GM19468 (cell line): ENCODE measurements around the gene MYO15B.

Experiments used
- ATAC-seq: cut with Tn5 transposase; IDR thresholded peaks from one replicate; pipeline ENCODE4 v1.9.1; 2021; ENCODE audit warnings: mild to moderate bottlenecking, moderate library complexity, moderate number of reproducible peaks; ENCODE audit not compliant: unreplicated experiment; ENCODE audit errors: extremely low read depth

MYO15B gene

DNA sequence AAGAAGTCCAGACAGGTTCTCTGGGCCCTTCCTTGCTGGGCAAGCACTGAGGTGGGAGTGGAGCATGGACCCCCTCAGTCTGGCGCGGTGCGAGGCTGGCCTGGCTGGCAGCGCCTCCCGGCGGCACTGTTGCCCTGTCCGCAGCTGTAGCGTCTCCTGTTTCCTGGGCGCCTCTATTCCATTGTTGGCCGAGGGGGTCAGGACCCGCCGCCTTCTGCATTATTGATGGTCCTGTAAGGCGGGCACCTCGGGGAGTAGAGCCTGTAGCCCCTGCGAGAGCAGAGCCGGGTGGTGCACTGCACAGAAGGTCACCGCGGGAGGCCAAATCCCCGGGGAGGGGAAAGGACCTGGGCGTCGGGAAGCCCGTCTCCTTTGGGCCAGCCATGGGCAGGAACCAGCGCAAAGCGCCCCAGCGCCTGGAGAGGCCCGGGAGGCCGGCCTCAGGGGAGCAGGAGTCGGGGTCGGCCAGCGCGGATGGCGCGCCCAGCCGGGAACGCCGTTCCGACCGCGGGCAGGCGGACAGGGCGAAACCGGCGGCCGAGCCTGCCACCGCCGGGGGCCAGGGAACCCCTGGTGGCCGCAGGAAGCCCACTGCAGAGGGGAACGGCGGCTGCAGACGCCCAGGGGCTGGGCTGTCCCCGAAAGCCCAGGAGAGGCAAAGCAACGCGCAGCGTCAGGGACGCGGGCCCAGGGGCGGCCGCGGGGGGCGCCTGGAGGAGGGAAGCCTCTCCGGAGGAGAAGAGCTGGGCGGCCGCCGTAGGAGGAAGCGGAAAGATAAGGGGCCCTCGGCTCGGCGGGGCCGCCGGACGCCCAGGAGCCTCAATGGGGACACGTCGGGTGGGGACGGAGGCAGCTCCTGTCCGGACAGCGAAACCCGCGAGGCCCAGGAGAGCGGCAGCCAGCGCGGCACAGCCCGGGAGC is at the start of gene MYO15B:
Gene MYO15B, plus strand, starts transcription at position 126 of the 921 bp plus-strand sequence. Its CDS starts 258 bp downstream, at position 384.
- no peak for ATAC-seq

DNA sequence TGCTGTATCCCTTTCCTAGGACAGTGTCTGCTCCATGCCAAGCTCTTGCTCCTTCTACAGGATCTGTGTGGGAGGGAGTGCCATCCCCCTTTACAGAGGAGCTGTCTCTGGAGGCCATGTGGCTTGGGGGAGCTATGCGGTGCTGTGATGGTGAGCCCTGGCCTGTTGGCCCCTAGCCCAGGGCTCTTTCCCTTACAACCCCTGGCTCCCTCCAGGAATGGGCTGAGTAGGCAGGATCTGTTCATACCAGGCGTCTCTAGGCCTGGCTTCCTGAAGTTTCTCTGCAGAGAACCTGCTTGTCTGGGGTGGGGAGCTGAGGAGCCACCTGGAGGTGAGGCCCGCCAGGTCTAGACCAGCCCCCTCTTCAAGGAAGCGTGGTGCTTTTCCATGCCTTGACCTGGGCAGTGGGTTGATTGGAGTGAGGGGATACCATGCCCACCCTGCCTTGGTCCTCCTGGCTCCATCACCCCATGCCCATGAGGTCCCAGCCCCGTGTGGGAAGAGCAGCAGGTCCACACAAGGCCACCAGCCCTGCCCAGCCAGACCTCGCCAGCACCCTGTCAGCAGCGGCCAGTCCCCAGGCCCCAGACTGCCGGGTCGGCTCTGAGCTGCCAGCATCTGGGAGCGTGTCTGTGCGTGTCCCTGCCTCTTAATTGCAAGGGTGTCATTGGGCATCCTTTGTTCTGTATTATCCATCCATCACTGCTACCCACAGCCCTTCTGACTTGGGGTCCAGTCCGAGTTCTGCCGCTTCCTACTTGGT is 47.5 kb upstream of the MYO15B start:
- no peak for ATAC-seq

DNA sequence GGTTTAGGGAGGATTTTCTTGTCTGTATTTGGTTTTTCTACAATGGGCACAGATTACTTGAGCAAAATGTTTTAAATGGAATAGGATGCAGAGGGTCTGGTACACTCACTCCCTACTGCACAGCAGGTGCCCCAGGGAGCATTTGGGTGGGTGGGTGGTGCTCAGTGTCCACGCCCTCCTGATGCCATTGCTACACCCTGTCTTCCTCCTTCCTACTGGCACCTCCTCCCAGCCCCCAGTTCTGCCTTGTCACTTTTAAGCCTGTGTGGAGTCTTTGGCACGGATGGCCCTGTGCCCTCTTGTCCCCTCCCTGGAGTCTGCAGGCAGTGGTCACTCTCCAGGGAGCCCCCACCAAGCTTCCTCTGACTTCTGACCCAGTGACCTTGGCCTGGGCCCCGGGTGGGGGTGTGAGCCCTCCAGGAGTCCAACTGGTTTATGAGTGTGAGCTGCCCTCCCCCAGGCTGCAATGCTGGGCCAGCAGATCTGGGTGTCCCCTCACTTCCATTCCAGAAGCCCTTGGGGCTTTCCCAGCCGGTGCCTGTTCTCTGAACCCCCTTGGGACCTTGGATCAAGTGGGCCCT is 46.6 kb upstream of the MYO15B start:
- ATAC-seq = no peak

DNA sequence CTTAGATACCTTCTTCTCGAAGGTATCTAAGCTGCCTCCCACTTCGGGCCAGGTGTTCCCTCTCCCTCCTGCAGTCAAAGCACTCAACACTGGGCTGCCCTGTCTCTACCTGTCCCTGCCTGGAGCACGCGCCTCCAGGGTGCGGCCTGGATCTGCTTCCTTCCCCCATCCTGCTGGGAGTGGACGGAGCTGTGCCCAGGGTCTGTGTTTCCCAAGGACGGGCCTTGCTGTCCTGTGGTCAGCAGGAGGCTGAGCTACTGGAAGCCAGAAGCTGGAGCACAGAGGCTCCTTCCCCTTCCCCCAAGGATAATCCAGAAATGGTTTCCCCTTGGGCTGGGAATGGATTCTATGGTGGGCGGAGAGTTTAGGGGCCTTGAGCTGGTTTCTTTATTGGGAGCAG is 45.4 kb upstream of the MYO15B start:
- no peak for ATAC-seq

DNA sequence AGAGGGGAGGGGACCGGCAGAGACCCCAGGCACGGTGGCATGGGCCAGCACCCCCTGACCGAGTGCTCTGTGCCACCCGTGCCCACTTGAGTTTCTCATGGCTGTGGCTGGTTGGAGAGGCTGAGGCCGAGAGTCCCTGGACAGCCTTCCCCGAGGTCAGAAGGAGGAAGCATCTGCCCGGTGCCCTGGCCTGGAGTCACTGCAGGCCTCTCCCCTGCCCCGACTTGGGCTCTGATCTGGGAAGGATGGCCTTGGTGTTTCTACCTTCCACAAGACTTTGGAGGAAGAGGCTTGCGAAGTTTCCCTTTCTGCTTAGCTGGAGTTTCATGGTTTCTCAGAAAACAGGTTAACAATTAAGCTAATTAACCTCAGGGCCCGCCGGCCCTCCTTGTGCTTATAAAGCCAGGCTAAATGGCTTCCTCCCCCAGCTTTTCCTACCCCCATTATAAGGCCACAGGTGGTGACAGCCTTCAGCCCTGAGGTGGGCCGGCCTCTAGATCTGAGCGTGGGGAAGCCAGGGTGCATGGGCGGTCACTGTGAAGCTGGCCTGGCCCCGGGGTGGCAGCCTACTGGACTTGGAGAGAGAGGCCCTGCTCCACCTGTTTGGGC is 44.8 kb upstream of the MYO15B start:
- no peak for ATAC-seq

DNA sequence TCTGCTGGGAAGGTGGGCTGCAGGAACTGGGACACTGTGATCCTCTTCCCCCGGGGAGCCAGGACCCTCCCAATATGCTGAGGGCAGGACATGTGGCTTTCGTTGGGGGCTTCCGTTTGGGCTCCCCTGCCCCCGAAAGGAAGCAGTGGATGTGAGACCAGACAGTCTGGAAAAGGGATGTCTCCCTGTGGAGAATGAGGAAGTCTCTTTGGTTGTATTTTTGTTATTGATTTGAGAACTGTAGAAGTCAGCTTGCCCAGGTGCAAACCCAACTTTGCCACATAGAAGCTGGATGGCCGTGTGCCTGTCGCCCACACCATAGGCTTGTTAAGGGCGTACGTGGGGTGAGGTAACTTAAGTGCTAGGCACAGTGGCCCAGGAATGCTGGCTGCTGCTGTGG is 43.4 kb upstream of the MYO15B start:
- no peak for ATAC-seq

DNA sequence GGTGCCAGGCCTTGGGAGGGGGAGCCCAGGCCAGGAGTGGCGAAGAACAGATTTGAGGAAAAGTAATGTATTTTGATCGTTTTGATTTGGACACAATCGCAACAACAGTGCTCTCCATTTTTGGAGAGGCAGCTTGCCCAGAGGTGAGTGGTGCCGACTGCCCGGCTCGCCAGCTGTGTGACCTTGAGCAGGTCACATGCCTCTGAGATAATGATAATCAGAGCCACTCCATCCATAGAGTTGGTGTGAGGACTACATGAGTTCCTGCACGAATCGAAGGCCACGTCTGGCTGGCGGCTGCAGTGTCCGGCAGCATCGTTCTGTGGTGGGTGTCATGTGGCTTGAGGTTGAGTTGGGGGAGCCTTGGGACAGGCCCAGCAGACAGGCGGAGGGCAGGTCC is 41.4 kb upstream of the MYO15B start:
- no peak for ATAC-seq

DNA sequence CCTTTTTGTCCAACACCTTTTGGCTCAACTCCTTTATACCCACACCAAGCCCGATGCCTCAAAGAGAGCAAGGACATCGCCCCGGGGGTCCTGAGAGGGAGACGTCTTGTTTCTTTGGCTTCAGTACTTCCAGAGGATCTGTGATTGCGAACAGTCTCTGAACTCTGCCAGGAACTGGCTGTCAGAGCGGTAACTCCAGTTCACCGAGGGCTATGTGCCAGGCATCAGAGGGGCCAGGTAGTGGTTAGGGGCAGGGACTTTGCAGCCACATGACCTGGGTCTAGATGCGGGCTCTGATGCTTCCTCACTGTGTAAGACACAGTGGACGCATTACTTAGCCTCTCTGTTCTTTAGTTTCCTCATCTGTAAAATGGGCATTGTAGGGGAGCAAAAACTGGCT is 40.5 kb upstream of the MYO15B start:
- no peak for ATAC-seq

DNA sequence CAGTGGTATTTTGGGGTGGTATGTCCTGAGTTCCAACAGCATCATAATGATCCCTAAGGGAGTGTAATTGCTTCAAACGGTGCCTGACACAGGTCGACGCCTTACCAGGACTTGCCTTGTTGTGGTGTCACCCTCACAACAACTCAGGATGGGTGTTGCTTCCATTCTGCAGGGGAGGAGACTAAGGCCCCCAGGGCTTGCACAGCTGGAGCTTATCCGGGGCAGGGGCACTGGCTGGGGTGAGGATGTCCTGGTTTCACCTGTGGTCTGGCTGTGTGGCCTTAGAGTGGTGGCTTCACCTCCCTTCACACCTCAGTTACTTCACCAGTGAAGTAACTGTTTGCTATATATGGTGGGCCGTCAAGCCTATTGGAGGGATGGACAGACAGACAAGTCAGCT is 38.8 kb upstream of the MYO15B start:
- no peak for ATAC-seq

DNA sequence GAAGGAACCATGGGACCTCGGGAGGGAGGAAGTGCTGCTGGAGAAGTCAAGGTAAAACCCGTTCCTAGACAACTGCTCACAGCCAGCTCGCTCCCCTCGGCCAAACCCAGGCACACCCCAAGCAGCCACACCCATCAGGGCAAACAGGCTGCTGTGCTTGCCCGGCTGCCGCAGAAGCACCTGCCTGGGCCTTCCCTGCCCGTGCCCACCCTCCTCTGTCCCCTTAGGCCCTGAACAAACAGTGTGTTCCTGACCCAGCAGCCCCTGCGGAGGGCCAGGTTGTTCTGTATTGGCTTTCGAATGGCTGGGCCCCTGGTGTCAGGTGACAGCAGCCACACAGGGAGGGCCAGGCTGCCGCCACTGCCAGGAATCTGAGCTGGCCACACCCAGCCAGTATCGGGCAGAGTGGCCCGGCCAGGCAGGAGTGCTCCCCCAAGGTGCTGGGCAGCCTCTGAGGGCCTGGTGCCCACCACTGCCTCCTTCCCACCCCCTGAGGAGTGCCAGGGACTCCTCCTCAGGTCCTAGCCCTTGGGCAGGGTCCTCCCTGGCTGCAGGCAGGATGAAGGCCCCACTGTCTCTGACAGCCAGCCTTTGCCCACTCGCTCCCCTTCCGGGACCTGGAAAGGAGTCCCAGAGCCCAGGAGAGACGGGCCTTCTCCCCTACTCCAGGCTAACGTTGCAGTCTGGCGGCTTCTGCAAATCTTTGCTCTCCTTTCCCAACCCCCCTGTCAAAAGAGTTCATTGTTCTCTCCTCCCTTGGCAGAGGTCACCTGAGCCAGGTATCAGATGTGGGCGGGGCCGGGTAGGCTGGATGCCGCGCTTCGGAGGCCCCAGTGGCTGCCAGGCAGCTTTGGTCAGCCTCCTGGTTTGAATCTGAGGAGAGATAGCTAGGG is 38.1 kb upstream of the MYO15B start:
- ATAC-seq = no peak

DNA sequence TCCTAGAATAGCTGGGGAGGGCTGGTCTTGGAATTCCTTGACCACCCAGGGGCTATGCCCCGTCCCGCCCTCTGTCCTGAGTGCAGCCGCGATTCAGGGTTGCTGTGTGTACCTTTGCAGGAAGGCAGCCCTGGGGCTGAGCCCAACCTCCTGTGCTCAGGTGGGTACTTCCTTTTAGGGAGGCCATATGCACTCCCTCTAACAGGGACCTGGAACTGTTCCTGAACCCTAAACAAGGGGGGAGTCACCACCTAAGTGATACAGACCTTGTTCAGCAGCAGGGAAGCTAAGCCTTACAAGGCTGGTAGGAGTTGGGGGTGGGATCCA is 37.5 kb upstream of the MYO15B start:
- no peak for ATAC-seq

DNA sequence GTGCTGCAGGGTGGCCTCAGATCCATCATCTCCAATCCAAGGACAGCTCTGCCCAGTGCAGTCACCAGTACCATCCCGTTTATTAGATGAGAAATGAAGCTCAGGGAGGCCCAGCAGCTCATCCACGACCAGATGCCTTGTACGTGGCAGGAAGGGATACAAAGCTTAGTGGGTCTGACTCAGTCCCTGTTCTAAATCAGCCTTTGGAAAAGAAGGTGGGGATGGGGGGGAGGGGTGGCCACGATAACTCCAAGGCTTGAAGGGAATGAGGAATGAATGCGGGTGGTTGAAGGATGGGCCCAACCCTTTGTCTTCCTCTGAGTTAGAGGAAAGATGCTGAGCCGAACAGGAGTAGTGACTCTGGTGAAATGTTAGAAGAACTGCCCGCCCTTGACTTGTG is 36.3 kb upstream of the MYO15B start:
- no peak for ATAC-seq

DNA sequence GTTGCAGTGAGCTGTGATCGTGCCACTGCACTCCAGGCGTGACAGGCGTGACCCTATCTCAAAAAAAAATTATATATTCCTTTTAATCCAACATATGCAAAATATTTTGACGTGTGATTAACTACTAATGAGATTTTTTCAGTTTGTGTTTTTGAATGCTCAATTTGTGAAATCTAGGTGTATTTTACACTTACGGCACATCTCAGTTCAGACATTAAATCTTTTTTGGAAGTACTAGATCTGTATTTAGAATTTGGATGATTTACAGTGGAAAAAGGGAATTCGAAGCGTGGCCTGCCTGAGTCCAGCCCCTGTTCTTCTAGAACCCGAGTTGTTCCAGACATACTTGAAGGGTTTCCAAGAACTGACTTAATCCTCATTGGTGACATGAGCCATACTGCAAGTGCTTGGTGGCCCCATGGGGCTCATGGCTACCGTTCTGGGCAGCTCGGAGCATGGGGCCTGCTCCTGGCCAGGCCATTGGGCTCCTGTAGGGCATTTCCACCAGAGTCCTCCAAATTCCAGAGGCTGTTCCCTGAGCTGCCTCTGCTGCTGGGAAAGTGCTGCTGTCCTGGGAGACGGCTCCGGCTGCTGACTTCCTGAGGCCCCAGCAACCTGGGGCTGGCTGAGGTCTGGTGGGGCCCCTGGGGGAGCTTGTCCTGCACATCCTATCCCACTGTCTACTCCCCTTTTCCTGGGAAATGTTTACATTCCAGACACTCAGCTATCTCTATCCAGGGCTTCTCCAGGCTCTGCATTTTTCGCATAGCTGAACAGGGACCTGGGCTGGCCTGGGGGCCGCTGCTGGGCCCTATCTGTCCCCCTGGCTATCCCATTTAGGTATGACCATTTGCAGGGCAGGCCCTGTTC is 34.9 kb upstream of the MYO15B start:
- no peak for ATAC-seq

DNA sequence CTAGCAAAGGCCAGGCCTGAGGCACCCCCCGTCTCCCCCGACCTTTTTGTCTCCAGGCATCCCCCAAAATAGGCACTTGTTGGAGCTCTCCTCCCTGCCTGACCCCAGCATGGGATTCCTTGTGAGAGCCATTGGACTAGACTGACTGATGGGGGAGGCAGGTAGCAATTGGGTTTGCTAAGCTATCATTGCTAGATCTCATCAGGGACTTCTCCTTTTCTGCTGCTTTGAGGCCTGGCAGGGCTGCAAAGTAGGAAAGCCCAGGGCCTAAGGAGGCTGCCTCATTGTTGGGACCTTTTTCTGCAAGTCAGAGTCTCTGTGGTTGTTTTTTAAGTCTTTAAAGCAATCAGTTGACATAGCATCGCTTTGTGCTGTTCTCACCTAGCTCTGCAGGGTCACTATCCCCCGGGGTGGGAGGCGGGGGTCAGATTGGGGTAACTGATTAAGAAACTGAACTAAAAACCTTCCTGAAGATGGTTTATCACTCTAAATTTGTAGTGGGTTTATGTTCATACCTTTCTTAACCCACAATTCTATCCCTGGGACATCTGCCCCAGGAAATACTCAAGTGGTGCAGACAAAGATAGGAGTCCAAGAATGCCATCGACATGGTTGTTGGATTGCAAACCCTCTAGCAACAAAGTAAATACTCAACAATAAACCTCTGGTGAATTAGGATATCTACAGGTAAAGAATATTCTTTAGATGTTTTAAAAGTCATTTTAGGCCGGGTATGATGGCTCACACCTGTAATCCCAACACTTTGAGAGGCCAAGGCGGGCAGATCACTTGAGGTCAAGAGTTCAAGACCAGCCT is 34.1 kb upstream of the MYO15B start:
- no peak for ATAC-seq

DNA sequence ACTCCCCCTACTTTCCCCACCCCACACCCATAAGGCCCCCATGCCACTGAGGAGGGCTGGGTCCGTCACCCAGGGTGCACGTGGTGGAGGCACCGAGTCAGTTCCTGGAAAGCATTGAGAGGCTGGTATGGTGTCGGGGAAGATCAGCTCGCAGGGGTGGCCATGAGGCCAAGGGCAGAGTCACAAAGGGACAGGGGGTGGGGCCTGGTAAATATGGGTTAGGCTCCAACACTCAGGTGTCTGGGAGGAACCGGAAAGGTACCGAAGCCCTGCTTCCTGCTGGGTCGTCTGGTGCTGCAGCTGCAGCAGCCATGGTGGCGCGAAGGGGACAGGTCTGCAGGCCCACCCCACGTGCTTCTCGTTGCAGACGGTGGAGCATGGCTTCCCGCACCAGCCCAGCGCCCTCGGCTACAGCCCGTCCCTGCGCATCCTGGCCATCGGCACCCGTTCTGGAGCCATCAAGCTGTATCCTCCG is 31.9 kb upstream of the MYO15B start:
- ATAC-seq = no peak

DNA sequence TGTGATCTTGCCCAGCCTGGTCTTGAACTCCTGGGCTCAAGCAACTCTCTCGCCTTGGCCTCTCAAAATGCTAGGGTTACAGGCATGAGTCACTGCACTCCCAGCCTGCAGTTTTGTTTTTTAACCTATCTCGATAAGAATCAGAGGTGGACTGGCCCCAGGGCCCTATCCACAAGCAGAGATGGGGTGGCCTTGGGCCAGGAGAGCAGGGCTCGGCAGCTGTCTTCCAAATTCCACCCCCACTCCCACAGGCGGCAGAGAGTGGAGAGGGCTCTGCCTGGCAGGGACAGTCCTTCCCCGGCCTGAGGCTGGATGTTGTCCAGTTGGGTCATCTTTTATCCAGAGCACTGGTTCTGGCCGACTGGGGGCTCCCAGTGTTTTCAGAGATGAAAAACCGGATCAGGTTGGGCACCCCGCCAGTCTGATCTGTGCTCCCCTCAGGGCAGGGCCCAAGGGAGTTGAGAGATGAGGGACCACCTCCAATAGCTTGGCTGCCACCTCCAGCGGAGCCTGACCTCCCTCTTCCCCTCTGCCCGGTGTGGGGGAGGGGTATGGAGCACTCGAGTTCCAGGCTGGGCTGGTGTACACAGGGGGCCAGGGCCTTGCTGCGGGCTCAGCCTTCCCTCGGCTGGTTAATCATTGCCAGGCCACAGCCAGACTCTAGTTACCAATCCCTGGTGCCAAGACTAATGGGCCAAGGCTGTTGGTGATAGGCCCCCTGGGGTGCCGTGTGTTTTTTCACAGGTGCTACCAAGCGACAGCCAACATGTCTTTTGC is 30.3 kb upstream of the MYO15B start:
- no peak for ATAC-seq
